Testis (tissue), 2 donors: ENCODE measurements around the gene CRYM.

Source experiments
- POLR2A ChIP-seq: fragments of 450-650 bp; IDR thresholded peaks from one replicate; pipeline ENCODE4 v1.6.1; 2017; ENCODE audit warnings: antibody characterized with exemption, mild to moderate bottlenecking, moderate library complexity
- TF ChIP-seq, protein P1 (sequence below), 3 experiments: fragments of 450-650 bp in 2 of 3; fragments of 200-600 bp in 1 of 3; sonication (generic) in 1 of 3; IDR thresholded peaks; one replicate each; pipeline ENCODE4 v1.5.1; 2016 to 2019; ENCODE audit warnings: antibody characterized with exemption in 3 of 3, mild to moderate bottlenecking in 2 of 3, moderate library complexity in 1 of 3

DNA sequence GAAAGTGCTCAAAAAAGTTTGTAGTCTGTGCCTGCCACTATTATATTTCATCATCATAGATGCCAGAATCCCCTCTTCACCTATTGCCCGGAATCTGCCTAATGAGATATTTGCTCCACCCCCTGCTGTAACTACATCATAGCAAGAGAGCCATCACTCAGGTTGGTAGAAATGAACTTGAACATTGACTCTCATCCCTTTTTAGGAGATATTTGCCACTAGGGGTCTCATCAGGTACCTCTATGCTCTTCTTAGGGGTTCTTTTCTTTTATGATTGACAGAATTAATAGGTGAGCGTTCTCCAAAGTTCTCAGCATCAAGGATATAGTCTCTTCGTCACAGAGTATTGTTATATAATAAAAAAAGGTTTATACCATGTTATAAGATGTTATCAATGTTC is 24.6 kb downstream of the CRYM start:
- TF ChIP-seq, protein P1, sequence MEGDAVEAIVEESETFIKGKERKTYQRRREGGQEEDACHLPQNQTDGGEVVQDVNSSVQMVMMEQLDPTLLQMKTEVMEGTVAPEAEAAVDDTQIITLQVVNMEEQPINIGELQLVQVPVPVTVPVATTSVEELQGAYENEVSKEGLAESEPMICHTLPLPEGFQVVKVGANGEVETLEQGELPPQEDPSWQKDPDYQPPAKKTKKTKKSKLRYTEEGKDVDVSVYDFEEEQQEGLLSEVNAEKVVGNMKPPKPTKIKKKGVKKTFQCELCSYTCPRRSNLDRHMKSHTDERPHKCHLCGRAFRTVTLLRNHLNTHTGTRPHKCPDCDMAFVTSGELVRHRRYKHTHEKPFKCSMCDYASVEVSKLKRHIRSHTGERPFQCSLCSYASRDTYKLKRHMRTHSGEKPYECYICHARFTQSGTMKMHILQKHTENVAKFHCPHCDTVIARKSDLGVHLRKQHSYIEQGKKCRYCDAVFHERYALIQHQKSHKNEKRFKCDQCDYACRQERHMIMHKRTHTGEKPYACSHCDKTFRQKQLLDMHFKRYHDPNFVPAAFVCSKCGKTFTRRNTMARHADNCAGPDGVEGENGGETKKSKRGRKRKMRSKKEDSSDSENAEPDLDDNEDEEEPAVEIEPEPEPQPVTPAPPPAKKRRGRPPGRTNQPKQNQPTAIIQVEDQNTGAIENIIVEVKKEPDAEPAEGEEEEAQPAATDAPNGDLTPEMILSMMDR (IDR thresholded peaks at IDR 0.05) = no peak
- TF ChIP-seq POLR2A = no peak
